Glutamatergic neuron (in vitro differentiated cells): ENCODE measurements around the gene COL24A1. TPM values are rescaled to one million over a fixed set of nuclear protein-coding genes. Genes with fewer than 3 reads are reported as not detected.

ENCODE experiments used
- DNase-seq: peaks from one replicate; pipeline ENCODE4 v3.0.0; 2022
- H3K27ac Mint-ChIP-seq: one replicate; pipeline ENCODE4 v1.8.0; 2020; ENCODE audit warnings: mild to moderate bottlenecking, mixed read lengths, inconsistent platforms; ENCODE audit not compliant: unreplicated experiment
- H3K27me3 Mint-ChIP-seq: one replicate; pipeline ENCODE4 v1.8.0; 2020; ENCODE audit warnings: mild to moderate bottlenecking, moderate library complexity, mixed read lengths, inconsistent platforms; ENCODE audit not compliant: unreplicated experiment
- H3K36me3 Mint-ChIP-seq: one replicate; pipeline ENCODE4 v1.8.0; 2020; ENCODE audit warnings: mild to moderate bottlenecking, mixed read lengths, inconsistent platforms; ENCODE audit not compliant: unreplicated experiment
- H3K4me1 Mint-ChIP-seq: one replicate; pipeline ENCODE4 v1.8.0; 2020; ENCODE audit warnings: mild to moderate bottlenecking, low read depth, mixed read lengths, inconsistent platforms; ENCODE audit not compliant: unreplicated experiment
- H3K4me3 Mint-ChIP-seq: one replicate; pipeline ENCODE4 v1.8.0; 2020; ENCODE audit warnings: mild to moderate bottlenecking, mixed read lengths, inconsistent platforms; ENCODE audit not compliant: unreplicated experiment
- H3K9me3 Mint-ChIP-seq: one replicate; pipeline ENCODE4 v1.8.0; 2020; ENCODE audit warnings: mild to moderate bottlenecking, moderate library complexity, mixed read lengths, inconsistent platforms; ENCODE audit not compliant: unreplicated experiment
- total RNA-seq: library from RNA; stranded (reverse); fragmentation: NEBNext Ultra II Directional; extraction: Animal tissue kit (Norgen Biotek cat#: 25700); gene quantifications from one replicate; pipeline ENCODE4 v1.2.1, GENCODE V29; 2021; ENCODE audit not compliant: unreplicated experiment
- TF ChIP-seq, protein P1 (sequence below): fragments of 200-600 bp; sonication (generic); IDR thresholded peaks from one replicate; pipeline ENCODE4 v1.5.0; 2021; ENCODE audit not compliant: partially characterized antibody, unreplicated experiment

COL24A1 gene
- total RNA-seq, 1 donor from 2014 or later, result 0.15 TPM

DNA sequence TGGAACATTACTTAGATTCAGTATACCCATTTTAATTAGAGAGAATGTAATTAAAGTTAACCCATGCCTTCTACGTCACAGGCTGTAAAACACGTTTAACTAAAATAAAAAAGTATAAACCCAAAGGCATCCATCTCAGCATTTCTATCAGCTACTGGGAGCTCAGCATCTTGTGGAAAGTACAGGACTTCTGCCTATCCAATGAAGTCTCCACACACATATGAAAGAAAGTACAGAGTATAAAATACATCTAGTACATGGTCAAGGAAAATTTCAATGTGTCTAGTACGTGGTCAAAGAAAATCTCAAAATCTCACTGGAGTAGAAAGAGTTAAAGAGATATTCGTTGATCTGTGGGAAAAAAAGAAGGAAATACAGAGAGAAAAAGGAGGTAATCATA is 306.9 kb downstream of the COL24A1 start:
- Mint-ChIP-seq H3K9me3 (no peaks in the 10 kb centered on the region), H3K27me3 (no peaks in the 10 kb centered on the region), H3K4me3 (no peak overlapping the region), H3K36me3 (no peaks in the 10 kb centered on the region), H3K27ac (no peak overlapping the region), H3K4me1 (no peaks in the 10 kb centered on the region)
- TF ChIP-seq, protein P1, sequence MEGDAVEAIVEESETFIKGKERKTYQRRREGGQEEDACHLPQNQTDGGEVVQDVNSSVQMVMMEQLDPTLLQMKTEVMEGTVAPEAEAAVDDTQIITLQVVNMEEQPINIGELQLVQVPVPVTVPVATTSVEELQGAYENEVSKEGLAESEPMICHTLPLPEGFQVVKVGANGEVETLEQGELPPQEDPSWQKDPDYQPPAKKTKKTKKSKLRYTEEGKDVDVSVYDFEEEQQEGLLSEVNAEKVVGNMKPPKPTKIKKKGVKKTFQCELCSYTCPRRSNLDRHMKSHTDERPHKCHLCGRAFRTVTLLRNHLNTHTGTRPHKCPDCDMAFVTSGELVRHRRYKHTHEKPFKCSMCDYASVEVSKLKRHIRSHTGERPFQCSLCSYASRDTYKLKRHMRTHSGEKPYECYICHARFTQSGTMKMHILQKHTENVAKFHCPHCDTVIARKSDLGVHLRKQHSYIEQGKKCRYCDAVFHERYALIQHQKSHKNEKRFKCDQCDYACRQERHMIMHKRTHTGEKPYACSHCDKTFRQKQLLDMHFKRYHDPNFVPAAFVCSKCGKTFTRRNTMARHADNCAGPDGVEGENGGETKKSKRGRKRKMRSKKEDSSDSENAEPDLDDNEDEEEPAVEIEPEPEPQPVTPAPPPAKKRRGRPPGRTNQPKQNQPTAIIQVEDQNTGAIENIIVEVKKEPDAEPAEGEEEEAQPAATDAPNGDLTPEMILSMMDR, result no peak
- DNase-seq, result no peak

DNA sequence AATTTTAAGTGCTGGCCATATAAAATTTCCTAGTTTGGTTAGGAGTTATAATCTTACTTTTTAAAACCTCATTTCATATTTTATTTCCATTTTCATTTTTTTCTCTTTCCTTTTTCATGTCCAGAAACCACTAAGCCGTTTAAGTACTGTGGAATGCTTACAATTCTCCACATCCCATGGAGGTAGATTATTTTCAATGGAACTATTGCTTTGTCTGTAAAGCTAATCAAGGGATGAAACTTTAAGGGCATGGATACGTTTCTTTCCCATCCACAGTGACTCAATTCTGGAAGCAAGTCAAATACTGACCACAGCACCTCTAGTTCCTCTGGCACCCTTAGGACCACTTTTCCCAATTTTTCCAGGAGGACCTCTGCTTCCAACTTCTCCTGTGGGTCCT is 309.2 kb downstream of the COL24A1 start:
- Mint-ChIP-seq H3K36me3 (no peaks in the 10 kb centered on the region), H3K4me1 (no peaks in the 10 kb centered on the region), H3K4me3 (no peak overlapping the region), H3K27ac (no peak overlapping the region), H3K9me3 (no peaks in the 10 kb centered on the region), H3K27me3 (no peaks in the 10 kb centered on the region)
- no peak for DNase-seq
- TF ChIP-seq, protein P1, result no peak

DNA sequence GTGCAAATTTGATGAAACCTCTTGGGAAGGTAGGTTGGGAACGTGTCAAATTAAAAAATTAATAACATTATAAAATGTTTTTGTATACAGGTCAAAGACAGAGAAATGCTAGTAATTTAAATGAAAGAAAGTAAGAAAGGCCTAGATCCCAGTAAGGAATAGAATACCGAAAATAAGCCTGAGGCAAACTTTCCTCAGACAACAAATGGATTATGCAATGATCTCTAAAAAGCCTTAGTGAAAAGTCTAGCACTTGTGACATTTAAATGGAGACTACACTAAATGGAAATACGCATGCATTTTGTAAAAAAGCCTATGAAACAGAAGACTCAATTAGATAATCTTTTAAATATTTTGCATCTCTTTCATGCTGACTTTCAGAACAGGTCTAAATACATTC is 309.9 kb downstream of the COL24A1 start:
- Mint-ChIP-seq H3K9me3 (no peaks in the 10 kb centered on the region), H3K36me3 (no peaks in the 10 kb centered on the region), H3K4me3 (no peak overlapping the region), H3K27ac (no peak overlapping the region), H3K27me3 (no peaks in the 10 kb centered on the region), H3K4me1 (no peaks in the 10 kb centered on the region)
- TF ChIP-seq, protein P1, result no peak
- no peak for DNase-seq

DNA sequence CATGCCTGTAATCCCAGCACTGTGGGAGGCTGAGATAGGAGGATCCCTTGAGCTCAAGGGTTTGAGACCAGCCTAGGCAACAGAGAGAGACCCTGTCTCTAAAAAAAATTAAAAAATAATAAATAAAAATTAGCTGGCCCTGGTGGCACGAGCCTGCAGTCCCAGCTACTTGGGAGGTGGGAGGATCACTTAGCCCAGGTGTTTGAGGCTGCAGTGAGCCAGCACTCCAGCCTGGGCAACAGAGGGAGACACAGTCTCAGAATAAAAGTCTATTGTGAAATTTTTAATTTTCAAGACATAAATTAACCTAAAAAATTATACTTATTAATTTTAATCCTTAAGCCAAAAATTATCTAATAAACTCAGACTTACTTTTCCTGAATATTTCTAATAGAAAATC is 317.1 kb downstream of the COL24A1 start:
- H3K9me3 Mint-ChIP-seq, result no peaks in the 10 kb centered on the region

DNA sequence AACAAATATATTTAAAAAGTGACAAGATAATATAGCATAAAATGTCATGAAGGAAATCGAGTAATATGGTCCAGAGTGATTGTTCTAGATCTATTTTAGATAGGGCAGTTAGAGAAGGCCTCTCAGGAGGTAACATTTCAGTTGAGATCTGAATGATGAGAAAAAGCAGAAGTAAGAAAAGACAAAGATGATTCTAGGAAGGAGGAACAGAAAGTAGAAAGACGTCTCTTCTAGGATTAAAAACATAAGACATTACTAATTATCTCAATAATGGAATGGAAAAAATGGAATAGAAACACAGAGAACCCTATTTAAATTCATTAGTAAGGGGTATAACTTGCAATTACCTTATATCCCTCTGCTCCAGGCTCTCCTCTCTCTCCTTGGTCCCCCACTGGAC is 318.3 kb downstream of the COL24A1 start:
- Mint-ChIP-seq H3K27me3 (peaks cover 1% of the 10 kb centered on the region), H3K27ac (no peak overlapping the region), H3K4me1 (no peaks in the 10 kb centered on the region), H3K9me3 (no peaks in the 10 kb centered on the region), H3K36me3 (no peaks in the 10 kb centered on the region), H3K4me3 (no peak overlapping the region)
- no peak for DNase-seq
- TF ChIP-seq, protein P1, result no peak

More for the DNA sequence above, 317.1 kb downstream of the COL24A1 start:
- no peak overlapping the region for H3K4me3 Mint-ChIP-seq
- H3K27me3 Mint-ChIP-seq, result peaks cover 1% of the 10 kb centered on the region
- no peaks in the 10 kb centered on the region for H3K36me3 Mint-ChIP-seq
- no peak for DNase-seq
- TF ChIP-seq, protein P1, result no peak
- no peaks in the 10 kb centered on the region for H3K4me1 Mint-ChIP-seq
- no peak overlapping the region for H3K27ac Mint-ChIP-seq
